ENCODE data around the gene PACRG. TPM values are rescaled to one million over a fixed set of nuclear protein-coding genes. Genes with fewer than 3 reads are reported as not detected.

Gene PACRG
- total and polyA plus RNA-seq, 9 donors, result 2.5 to 33.1 (median 3.8) TPM

DNA sequence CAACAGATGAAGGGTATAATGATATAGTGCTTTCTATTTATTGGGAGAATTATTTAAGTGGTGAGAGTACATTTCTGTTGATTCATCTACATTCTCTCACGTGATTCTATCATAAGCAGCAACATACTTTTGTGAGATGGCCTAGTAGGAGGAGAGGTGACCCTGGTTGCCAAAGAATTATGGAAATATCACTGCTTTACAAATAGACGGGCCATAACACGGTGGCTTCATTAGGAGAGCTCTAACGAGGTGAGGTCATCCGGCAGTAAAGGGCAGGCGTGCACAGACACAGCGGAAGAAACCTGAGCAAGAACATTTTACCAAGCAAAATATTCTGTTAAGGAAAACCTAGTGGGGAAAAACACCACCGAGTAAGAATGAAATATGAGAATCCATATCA is 349.4 kb downstream of the PACRG start:
- H3K27me3 ChIP-seq, result peaks cover 2% of the 10 kb centered on the region
- DNase-seq, result no peak
- no peak for TF ChIP-seq EP300 (IDR thresholded peaks at IDR 0.05)
- no peak for TF ChIP-seq POLR2A (IDR thresholded peaks at IDR 0.05)
- TF ChIP-seq, protein P1, sequence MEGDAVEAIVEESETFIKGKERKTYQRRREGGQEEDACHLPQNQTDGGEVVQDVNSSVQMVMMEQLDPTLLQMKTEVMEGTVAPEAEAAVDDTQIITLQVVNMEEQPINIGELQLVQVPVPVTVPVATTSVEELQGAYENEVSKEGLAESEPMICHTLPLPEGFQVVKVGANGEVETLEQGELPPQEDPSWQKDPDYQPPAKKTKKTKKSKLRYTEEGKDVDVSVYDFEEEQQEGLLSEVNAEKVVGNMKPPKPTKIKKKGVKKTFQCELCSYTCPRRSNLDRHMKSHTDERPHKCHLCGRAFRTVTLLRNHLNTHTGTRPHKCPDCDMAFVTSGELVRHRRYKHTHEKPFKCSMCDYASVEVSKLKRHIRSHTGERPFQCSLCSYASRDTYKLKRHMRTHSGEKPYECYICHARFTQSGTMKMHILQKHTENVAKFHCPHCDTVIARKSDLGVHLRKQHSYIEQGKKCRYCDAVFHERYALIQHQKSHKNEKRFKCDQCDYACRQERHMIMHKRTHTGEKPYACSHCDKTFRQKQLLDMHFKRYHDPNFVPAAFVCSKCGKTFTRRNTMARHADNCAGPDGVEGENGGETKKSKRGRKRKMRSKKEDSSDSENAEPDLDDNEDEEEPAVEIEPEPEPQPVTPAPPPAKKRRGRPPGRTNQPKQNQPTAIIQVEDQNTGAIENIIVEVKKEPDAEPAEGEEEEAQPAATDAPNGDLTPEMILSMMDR (IDR thresholded peaks at IDR 0.05), result no peak
- H3K27ac ChIP-seq, result no peak overlapping the region
- H3K36me3 ChIP-seq, result no peaks in the 10 kb centered on the region
- no peak overlapping the region for H3K4me3 ChIP-seq
- H3K4me1 ChIP-seq (ENCODE audit: insufficient read depth), result no peaks in the 10 kb centered on the region
- 67 to 69% (median 68%) methylated on average over 8 of the region's 8 CpGs for WGBS, 3 donors
- intact Hi-C loops (cut with DNase I), result no loop called here
- no peaks in the 10 kb centered on the region for H3K9me3 ChIP-seq

DNA sequence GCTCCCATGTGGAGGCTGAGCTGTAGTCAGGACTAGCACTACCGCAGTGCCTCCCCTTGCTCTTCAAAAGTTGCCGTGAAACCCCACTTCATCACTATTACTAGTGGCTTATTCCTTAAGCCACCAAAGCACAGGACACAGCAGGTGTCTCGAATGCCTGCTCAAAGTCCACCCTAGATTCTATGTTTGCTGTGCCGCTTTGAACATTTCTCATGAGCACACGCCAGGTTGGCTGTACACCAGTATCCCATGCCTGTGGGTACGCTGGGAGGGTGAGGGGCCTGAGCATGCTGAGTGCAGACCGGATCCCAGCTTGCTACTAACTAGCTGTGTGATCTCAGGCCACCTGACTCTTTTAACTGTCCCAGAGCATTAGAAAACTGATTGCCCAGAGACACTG is 350.9 kb downstream of the PACRG start:
- intact Hi-C loops (cut with DNase I), result no loop called here
- no peak for DNase-seq
- TF ChIP-seq EP300 (IDR thresholded peaks at IDR 0.05) (no peak), POLR2A (IDR thresholded peaks at IDR 0.05) (no peak)
- TF ChIP-seq, protein P1 (IDR thresholded peaks at IDR 0.05), result no peak
- WGBS, 3 donors, result 94 to 98% (median 97%) methylated on average over 7 of the region's 7 CpGs
- Histone ChIP-seq H3K36me3 (no peaks in the 10 kb centered on the region), H3K27me3 (peaks cover 3% of the 10 kb centered on the region), H3K27ac (no peak overlapping the region), H3K4me3 (no peak overlapping the region), H3K4me1 (ENCODE audit: insufficient read depth) (no peaks in the 10 kb centered on the region), H3K9me3 (no peaks in the 10 kb centered on the region)

DNA sequence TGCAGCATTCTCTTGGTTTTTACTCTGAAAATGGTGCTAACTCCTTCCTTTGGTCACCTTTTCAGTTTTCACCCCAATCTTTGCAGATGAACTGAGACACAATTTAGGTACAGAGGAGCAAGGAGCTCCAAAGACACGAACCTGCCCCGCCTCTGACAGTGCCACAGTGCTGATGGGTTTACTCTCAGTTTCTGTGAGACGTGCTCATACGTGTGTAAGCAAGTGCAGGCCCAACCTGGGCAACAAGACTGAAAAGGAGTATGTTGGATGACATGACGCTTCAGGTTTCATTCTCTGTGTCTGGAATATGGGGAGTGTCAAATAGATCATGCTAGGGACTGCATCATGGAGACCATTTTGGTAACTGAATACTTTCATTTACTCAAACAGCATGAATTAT is 352.5 kb downstream of the PACRG start:
- H3K36me3 ChIP-seq, result no peaks in the 10 kb centered on the region
- DNase-seq, result no peak
- H3K9me3 ChIP-seq, result no peaks in the 10 kb centered on the region
- no peaks in the 10 kb centered on the region for H3K4me1 ChIP-seq (ENCODE audit: insufficient read depth)
- WGBS, 3 donors, result 93% methylated on average over 5 of the region's 5 CpGs
- intact Hi-C loops (cut with DNase I), result no loop called here
- H3K27ac ChIP-seq, result no peak overlapping the region
- H3K27me3 ChIP-seq, result peaks cover 3% of the 10 kb centered on the region
- TF ChIP-seq, protein P1 (IDR thresholded peaks at IDR 0.05), result no peak
- TF ChIP-seq POLR2A (IDR thresholded peaks at IDR 0.05) (no peak), EP300 (IDR thresholded peaks at IDR 0.05) (no peak)
- H3K4me3 ChIP-seq, result no peak overlapping the region

DNA sequence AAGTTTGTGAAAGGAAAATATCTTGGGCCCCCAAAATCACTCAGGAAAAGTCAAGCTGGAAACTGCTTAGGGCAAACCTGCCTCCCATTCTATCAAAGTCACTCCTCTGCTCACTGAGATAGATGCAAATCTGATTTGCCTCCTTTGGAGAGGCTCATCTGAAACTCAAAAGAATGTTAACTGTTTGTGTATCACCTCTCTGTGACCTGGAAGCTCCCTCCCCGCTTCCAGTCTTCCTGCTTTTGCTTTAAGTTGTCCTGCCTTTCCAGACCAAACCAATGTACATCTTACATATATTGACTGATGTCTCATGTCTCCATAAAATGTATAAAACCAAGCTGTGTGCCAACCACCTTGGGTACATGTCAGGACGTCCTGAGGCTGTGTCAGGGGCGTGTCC is 355.4 kb downstream of the PACRG start:
- WGBS, 3 donors, result 64 to 72% (median 70%) methylated on average over 3 of the region's 3 CpGs
- TF ChIP-seq EP300 (IDR thresholded peaks at IDR 0.05), result no peak
- TF ChIP-seq, protein P1 (IDR thresholded peaks at IDR 0.05), result no peak
- no peak for TF ChIP-seq POLR2A (IDR thresholded peaks at IDR 0.05)
- H3K9me3 ChIP-seq, result no peaks in the 10 kb centered on the region
- no peak overlapping the region for H3K4me3 ChIP-seq
- no peaks in the 10 kb centered on the region for H3K36me3 ChIP-seq
- H3K4me1 ChIP-seq (ENCODE audit: insufficient read depth), result no peaks in the 10 kb centered on the region
- DNase-seq, result no peak
- no peak overlapping the region for H3K27ac ChIP-seq
- H3K27me3 ChIP-seq, result peaks cover 3% of the 10 kb centered on the region
- intact Hi-C loops (cut with DNase I), result no loop called here

DNA sequence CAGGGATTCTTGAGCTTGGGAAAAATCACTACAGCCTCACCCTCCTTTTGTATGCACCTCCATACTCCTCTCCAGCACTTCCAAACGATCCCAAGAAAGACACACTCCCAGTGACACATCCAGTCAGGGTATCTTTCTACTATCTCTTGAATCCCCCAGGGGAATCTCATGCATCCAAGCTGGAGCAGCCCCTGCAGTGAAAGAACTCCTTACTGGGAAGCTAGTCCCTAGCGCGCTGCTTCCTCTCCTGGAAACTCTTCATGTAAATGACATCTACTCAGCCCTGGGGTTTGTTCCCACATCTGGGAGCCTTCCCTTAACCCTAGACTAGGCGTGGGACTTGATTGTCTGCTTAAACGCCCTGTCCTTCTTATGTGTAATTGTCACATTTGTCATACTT is 357.7 kb downstream of the PACRG start:
- no peaks in the 10 kb centered on the region for H3K9me3 ChIP-seq
- H3K36me3 ChIP-seq, result no peaks in the 10 kb centered on the region
- 64 to 77% (median 69%) methylated on average over 5 of the region's 5 CpGs for WGBS, 3 donors
- intact Hi-C loops (cut with DNase I), result no loop called here
- H3K27me3 ChIP-seq, result peaks cover 3% of the 10 kb centered on the region
- no peaks in the 10 kb centered on the region for H3K4me1 ChIP-seq (ENCODE audit: insufficient read depth)
- H3K4me3 ChIP-seq, result no peak overlapping the region
- TF ChIP-seq, protein P1 (IDR thresholded peaks at IDR 0.05), result no peak
- TF ChIP-seq EP300 (IDR thresholded peaks at IDR 0.05) (no peak), POLR2A (IDR thresholded peaks at IDR 0.05) (no peak)
- no peak overlapping the region for H3K27ac ChIP-seq
- DNase-seq, result no peak

All from ovary (tissue), 9 donors.